Tibial artery (tissue), 4 donors: ENCODE data around the gene ADAM22.

Experiments used
- DNase-seq, 2 donors: peaks; one replicate each; pipeline ENCODE4 v3.0.0-alpha.2; 2019
- H3K27ac ChIP-seq, 2 donors: fragments of 200-600 bp; sonication (generic) in 1 of 2; 1 replicate in 1 of 2; 2 replicates in 1 of 2; pipeline ENCODE4 v1.5.1; 2018 to 2019; ENCODE audit warnings: mild to moderate bottlenecking in 1 of 2
- H3K27me3 ChIP-seq, 2 donors: fragments of 200-600 bp; sonication (generic) in 1 of 2; one replicate each; pipeline versions ENCODE4 v1.5.1 to v1.6.0; 2016 to 2019
- H3K36me3 ChIP-seq, 3 donors: fragments of 200-600 bp; sonication (generic) in 2 of 3; one replicate each; pipeline ENCODE4 v1.5.1; 2016 to 2019; ENCODE audit warnings: mild to moderate bottlenecking in 2 of 3
- H3K4me1 ChIP-seq, 4 donors: fragments of 200-600 bp; sonication (generic) in 2 of 4; 1 replicate in 3 of 4; 2 replicates in 1 of 4; pipeline ENCODE4 v1.5.1; 2016 to 2019
- H3K4me3 ChIP-seq, 2 donors: fragments of 200-600 bp; sonication (generic) in 1 of 2; 1 replicate in 1 of 2; 2 replicates in 1 of 2; pipeline ENCODE4 v1.5.1; 2018 to 2019; ENCODE audit warnings: mild to moderate bottlenecking in 2 of 2
- H3K9me3 ChIP-seq, 3 donors: fragments of 200-600 bp; sonication (generic) in 1 of 3; one replicate each; pipeline ENCODE4 v1.5.1; 2016 to 2019
- intact Hi-C: fragments of 100-400 bp; cut with DNase I; formaldehyde crosslinking; loops from one replicate; pipeline ENCODE4 v1.15.0; 2023; ENCODE audit warnings: low total_unique reads
- TF ChIP-seq, protein P1 (sequence below), 2 experiments: fragments of 200-600 bp in 1 of 2; fragments of 450-650 bp in 1 of 2; IDR thresholded peaks; one replicate each; pipeline ENCODE4 v1.5.1; 2017 to 2019; ENCODE audit warnings: antibody characterized with exemption in 2 of 2, mild to moderate bottlenecking in 1 of 2, moderate library complexity in 1 of 2

The ADAM22 gene

DNA sequence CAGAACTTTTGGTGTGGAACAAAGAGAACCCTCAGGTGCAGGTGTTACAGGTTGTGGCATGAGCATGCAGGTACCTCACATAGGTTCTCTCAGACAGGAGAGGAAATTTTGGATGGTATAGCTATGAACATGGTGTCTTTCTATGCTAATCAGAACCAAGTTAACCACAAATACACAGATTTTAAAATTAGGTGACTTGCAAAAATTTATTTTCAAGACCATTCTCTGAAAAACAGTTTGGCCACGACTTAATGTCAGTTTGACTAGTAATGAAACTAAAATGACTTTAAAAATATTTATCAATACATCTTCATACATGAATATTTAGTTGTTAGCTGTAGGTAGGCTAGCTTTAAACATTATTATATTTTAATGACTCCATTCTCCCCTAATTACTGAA, 156.2 kb downstream of the ADAM22 start:
- TF ChIP-seq, protein P1, sequence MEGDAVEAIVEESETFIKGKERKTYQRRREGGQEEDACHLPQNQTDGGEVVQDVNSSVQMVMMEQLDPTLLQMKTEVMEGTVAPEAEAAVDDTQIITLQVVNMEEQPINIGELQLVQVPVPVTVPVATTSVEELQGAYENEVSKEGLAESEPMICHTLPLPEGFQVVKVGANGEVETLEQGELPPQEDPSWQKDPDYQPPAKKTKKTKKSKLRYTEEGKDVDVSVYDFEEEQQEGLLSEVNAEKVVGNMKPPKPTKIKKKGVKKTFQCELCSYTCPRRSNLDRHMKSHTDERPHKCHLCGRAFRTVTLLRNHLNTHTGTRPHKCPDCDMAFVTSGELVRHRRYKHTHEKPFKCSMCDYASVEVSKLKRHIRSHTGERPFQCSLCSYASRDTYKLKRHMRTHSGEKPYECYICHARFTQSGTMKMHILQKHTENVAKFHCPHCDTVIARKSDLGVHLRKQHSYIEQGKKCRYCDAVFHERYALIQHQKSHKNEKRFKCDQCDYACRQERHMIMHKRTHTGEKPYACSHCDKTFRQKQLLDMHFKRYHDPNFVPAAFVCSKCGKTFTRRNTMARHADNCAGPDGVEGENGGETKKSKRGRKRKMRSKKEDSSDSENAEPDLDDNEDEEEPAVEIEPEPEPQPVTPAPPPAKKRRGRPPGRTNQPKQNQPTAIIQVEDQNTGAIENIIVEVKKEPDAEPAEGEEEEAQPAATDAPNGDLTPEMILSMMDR (IDR thresholded peaks at IDR 0.05) = no peak
- no peak for DNase-seq
- Histone ChIP-seq H3K9me3 (no peaks in the 10 kb centered on the region), H3K27me3 (no peaks in the 10 kb centered on the region), H3K4me1 (no peaks in the 10 kb centered on the region), H3K36me3 (no peaks in the 10 kb centered on the region), H3K4me3 (no peak overlapping the region), H3K27ac (no peak overlapping the region)
- intact Hi-C loops = no loop called here

DNA sequence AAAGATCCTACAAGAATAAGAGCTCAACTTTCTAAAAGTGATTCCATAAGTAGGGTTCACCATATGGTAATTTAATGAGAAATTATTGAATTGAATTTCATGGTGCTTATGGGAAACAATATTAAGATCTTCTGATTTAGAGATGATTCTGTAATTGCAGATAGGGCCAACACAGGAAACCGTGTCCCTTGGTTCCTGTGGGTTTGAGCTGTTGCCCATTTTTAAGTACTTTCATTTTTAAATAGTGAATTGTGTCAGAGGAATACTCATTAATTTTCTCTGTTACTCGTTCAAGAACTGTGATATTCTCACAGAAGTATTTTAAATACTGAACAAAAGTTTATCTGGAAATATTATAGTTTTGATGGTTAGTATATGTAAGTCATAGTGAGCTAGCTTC, 156.6 kb downstream of the ADAM22 start:
- no peaks in the 10 kb centered on the region for H3K27me3 ChIP-seq
- no peak overlapping the region for H3K27ac ChIP-seq
- intact Hi-C loops = no loop called here
- no peak overlapping the region for H3K4me3 ChIP-seq
- H3K36me3 ChIP-seq = no peaks in the 10 kb centered on the region
- TF ChIP-seq, protein P1 (IDR thresholded peaks at IDR 0.05) = no peak
- no peaks in the 10 kb centered on the region for H3K4me1 ChIP-seq
- no peak for DNase-seq
- H3K9me3 ChIP-seq = no peaks in the 10 kb centered on the region

DNA sequence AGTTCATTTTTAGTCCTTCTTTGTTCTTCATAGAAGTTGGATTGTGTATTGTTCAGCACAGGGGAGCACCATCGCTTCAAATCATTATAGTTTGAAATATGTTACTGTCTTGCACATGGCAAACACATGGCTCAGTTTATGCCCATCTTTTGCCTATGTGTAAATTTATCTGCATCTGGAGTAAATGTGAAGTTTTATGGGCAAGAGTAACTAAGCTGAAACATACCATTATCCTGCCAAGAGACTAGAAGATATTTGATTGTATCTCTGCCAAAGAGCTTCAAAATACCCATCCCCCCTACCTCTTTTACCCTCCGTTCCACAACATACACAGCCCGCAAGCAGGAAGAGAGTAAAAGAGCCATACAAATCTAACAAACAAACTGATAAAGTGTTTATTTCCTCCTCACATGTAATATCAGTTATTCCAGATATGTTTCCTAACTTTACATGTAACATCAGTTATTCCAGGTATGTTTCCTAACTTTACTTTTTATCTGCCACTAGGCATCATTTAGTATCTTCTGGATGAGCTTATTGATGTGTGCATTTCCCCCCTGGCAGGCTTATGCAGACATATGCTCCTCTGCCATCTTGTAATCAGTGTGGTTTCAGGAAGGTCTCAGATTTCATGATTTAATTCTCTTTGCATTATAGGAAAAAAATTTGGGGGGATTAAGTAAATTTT, 158.1 kb downstream of the ADAM22 start:
- no peak for DNase-seq
- Histone ChIP-seq H3K27me3 (no peaks in the 10 kb centered on the region), H3K36me3 (no peaks in the 10 kb centered on the region), H3K4me1 (no peaks in the 10 kb centered on the region), H3K27ac (no peak overlapping the region), H3K4me3 (no peak overlapping the region), H3K9me3 (no peaks in the 10 kb centered on the region)
- intact Hi-C loops = no loop called here
- TF ChIP-seq, protein P1 (IDR thresholded peaks at IDR 0.05) = no peak

DNA sequence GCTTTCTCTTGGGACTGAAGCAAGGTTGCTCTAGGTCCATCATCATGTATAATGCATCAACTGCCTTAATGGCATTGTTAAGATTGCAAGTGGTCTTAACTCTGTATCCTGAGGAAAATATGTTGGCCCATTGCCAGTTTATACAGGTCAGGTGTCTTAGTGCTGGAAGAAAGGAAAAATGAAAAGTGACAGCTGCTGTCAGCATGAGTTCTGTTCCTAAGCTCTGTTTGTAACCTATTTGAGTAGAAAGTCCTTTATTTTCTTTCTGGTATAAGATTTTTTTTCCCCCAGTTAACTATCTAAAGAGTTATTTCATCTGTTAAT, 158.6 kb downstream of the ADAM22 start:
- no peak for DNase-seq
- intact Hi-C loops = no loop called here
- TF ChIP-seq, protein P1 (IDR thresholded peaks at IDR 0.05) = no peak

DNA sequence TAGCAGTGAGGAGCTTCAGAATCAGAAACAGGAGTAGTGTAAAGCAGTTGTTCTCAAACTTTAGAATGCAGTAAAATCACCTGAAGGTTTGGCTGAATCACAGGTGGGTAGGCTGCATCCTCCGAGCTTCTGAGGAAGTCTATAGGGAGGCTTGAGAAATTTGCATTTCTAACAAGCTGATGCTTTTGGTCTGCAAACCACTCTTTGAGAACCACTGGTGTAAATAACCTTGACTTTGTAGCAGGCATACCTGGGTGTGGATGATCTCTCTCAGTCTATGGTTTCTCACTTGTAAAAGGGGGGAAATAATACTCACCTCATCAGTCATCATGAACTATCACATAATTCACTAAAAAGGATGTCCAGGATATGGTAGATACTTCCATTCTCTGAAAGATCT, 167.7 kb downstream of the ADAM22 start:
- TF ChIP-seq, protein P1 (IDR thresholded peaks at IDR 0.05) = no peak

More for the DNA sequence above, 158.6 kb downstream of the ADAM22 start:
- Histone ChIP-seq H3K36me3 (no peaks in the 10 kb centered on the region), H3K9me3 (no peaks in the 10 kb centered on the region), H3K4me3 (no peak overlapping the region), H3K4me1 (no peaks in the 10 kb centered on the region), H3K27ac (no peak overlapping the region), H3K27me3 (no peaks in the 10 kb centered on the region)

DNA sequence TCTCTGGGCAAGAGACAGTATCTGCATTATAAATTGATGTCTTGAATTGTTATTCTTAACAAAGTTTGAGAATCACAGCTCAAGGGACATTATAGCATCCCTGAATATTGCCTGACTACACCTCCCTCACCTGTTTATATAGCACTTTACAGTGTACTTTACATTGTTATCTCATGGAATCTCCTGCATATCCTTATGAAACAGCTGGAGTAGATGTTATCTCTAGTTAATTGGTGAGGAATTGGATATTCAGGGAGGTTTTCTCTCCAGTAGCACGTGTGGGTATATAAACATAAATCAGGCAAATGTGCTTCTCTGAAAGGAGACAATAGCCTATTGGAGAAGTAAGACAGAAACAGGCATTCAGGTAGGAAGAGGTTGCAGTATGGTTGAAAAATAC, 168.6 kb downstream of the ADAM22 start:
- TF ChIP-seq, protein P1 (IDR thresholded peaks at IDR 0.05) = no peak
- no peaks in the 10 kb centered on the region for H3K27me3 ChIP-seq
- H3K4me3 ChIP-seq = no peak overlapping the region
- H3K36me3 ChIP-seq = no peaks in the 10 kb centered on the region
- DNase-seq = no peak
- H3K9me3 ChIP-seq = no peaks in the 10 kb centered on the region
- intact Hi-C loops = no loop called here
- no peak overlapping the region for H3K27ac ChIP-seq
- no peaks in the 10 kb centered on the region for H3K4me1 ChIP-seq

More for the DNA sequence above, 167.7 kb downstream of the ADAM22 start:
- H3K36me3 ChIP-seq = no peaks in the 10 kb centered on the region
- no peaks in the 10 kb centered on the region for H3K9me3 ChIP-seq
- H3K27me3 ChIP-seq = no peaks in the 10 kb centered on the region
- no peaks in the 10 kb centered on the region for H3K4me1 ChIP-seq
- no peak overlapping the region for H3K27ac ChIP-seq
- intact Hi-C loops = no loop called here
- H3K4me3 ChIP-seq = no peak overlapping the region
- no peak for DNase-seq
